HG03103 (cell line): ENCODE measurements around the gene FAM81B.

Source experiments
- ATAC-seq: cut with Tn5 transposase; IDR thresholded peaks from one replicate; pipeline ENCODE4 v1.9.1; 2021; ENCODE audit warnings: low read depth; ENCODE audit not compliant: unreplicated experiment

FAM81B gene

GRCh38 chr5:95398989-95399388 lies 7.8 kb downstream of the FAM81B start:
- no peak for ATAC-seq

DNA sequence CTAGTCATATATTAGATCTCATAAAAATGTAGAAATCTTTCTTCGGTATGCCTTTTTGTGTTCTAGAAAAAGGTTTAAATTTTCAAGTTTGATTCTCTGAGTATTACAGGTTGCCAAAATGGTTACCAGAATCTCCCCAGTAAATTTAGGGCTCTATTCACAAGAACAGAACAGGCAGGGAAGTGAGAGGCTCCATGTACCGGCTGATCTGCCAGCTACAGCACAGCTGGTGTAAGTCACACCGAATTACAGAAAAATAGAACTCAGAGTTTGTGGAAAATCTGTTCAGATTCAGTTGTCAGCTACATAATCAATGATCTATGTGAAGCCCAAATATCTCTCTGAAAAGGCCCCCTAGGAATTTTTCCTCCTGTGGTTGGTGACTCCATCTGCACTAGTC lies 10.5 kb downstream of the FAM81B start:
- no peak for ATAC-seq

DNA sequence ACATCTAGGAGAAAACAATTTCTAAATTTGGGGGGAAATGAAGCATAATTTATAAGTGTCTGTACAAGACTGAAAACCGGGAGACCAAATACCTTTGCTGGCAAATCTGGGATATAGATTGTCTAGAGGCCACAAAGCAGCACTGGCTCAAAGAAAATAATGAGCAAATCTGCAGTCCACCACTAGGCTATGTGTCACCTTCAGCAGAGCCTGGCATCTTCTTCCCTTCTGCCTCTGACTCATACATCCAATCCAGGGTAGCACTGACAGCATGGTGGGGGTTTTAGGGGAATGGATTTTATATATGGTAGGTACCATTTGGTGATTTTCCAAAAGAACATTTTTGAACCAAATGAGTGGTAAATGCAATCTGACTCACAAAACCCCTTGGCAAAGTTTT lies 12.8 kb downstream of the FAM81B start:
- no peak for ATAC-seq

DNA sequence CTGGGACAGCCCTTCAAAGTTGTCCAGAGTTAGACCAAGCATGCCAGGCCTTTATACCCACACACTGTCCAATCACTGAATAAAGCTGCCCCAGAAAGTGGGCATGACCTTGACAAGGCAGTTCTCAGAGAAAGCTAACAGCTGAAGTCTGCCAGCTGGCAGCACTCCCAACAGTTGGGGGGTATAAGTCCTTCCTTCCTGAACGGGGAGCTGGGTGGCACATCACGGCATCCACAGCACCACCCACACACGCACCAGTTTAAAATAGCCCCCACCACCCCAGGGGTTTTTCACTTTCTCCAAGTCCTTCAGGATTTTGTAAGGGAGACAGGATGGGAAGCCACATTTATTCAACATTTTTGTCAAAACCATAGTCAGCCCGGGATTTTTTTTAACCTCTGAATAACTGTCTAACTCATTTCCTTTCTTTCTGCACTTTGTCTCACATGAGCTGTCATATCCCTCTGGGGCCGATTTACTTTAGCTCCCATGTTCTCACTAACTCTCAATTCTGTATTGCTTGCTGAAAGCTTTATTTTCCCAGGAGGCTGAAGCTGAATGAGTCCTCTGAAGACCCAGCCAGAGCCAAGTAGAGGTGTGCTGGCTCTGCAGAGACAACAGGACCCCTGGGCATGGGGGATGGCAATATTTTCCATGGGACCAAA lies 15.4 kb downstream of the FAM81B start:
- no peak for ATAC-seq

- ATAC-seq = no peak
Measured at GRCh38 chr5:95410279-95410678, 19.1 kb downstream of the FAM81B start.

DNA sequence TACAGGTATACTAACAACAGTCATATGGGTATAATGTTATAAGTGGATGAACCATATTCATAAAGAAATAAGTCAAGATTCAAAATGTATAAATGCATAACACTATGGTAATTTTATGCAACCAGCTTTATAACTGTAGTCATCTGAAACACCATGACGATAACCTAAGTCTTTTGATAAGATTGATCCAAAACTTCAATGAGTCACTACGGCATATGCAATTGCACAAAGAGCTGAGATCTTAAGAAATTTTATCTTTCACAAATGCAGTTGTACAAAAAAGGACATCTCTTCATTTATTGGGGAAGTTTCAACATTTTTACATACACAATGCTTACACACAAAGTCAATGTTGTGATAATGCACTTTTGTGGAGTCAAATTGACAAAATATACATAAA lies 20.3 kb downstream of the FAM81B start:
- no peak for ATAC-seq

DNA sequence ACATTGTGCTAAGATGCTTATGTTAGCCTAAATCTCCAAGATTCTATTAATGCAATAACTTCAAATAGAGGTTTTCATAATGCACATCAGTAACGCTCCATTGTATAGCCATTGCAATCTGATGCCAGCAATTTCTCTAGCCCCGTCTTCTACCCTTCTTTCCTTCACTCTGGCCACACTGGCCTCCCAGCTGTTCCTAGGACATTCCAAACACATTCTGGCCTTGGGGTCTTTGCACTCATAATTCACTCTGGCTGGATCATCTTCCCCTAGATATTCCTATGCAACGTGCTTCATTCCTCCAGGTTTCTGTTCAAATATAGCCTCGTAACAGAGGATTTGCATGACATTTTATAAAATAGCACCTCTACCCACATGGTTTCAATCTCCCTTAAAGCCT lies 23.3 kb downstream of the FAM81B start:
- no peak for ATAC-seq

- no peak for ATAC-seq
Measured at GRCh38 chr5:95417971-95418370, 26.8 kb downstream of the FAM81B start.

DNA sequence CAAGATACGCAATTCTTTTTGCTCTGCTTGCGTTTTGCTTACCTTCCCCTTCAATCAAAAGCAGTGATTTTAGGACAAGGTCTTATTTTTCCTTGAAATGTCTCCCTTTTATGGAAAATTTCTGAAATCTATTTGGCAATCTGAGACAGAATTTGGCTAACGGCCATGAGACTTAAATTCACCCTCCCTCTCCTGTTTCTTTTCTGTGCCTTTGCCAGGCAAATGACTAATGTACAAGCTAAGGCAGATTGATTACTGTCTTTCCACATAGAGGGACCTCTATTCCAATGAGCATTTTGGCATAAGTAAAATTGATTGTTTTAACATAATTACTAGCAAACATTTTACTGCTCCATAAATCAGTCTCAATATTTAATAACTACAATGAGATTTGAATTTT lies 31.7 kb downstream of the FAM81B start:
- ATAC-seq = no peak

DNA sequence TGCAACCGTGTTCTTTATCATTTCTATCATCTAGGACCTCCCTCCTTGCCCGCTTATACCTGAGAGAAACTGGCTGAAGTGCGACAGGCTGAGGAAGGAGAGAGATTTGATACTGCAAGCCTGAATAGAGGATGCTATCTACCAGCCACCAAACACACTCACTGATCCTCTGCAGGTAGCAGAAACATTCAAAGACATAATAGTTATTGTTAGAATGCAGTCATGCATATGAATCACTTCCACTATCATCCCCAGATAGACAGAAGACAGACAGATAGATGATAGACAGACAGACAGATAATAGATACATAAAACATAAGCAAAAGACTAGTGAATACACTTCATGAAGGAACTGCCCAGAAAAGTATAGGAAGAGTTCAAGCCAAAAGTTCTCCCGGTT lies 32.9 kb downstream of the FAM81B start:
- ATAC-seq = peak; percentile 45

GRCh38 chr5:95424526-95424925 lies 33.4 kb downstream of the FAM81B start:
- ATAC-seq = peak; percentile 63

GRCh38 chr5:95426227-95426626 lies 35.1 kb downstream of the FAM81B start:
- ATAC-seq = no peak

DNA sequence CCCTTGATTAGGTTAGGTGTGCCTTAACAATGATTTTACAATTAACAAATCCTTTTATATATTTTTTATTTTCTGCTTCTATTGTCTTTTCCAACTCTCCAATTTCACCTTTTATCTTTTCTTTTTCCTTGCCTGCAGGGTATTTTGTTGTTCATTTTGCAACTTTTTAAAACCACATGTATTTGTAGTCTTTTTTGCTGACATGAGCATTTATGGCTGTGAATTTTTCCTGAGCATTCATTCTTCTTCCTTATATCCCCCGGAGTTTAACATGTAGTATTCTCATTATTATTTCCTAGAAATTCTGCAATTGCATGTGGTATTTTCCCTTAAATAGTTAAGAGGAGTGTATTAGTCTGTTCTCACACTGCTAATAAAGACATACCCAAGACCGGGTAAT lies 41.6 kb downstream of the FAM81B start:
- ATAC-seq = no peak

GRCh38 chr5:95439801-95440493 lies 48.8 kb downstream of the FAM81B start:
- ATAC-seq = no peak

DNA sequence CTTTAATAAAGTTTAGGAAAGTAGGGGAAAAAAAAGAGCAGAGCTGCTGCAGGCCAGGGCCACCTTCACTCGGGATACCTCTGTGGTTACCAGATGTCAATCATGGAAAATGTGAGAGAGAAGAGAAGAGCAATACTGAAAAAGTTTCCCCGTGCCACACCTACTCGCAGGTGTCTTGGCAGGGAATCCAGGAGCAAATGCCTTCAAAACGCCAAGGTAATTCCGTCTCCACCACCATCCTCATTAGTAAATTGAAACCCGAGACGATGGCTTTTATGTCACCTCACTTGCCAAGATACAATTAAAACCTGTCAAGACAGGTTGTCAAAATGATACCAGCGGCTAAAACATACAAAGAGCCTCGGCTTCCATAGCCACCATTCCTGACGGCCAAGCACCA lies 49.7 kb downstream of the FAM81B start:
- ATAC-seq = no peak

- ATAC-seq = no peak
Measured at GRCh38 chr5:95441636-95442035, 50.5 kb downstream of the FAM81B start.

DNA sequence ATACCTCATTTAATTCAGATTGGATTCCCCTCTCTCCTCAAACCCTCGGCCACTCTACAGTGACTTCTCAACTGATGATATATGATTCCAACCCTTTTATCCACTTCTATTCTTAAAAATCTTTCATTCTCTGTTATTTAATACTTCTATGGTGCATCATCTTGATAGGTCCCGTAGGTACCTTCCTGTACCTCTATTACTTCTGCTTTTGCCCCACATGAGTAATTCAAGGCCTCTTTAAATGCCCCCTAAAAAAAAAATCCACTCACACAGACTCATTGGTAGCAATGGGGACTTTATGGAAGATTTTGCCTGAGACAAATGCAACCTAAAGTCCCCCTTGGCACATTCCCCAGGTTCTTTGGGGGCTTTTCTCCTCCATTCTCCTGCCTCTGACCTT lies 54.3 kb downstream of the FAM81B start:
- ATAC-seq = no peak

DNA sequence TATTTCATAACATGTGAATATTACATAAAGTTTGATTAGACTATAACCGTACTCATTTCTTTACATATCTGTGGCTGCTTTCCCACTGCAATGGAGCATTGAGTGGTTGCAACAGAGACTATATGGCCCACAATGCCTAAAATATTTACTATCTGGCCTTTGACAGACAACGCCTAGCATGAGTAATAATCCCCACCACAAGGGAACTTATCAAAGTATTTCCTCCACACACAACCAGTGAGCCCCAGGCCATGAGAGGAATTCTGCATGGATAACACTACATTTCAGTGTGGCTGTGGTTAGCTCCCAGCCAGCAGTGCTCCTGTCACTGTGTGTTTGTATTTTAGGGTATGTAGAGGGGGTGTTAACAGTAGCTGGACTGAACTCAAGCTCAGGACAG lies 54.8 kb downstream of the FAM81B start:
- ATAC-seq = no peak

GRCh38 chr5:95446560-95447221 lies 55.5 kb downstream of the FAM81B start:
- no peak for ATAC-seq

DNA sequence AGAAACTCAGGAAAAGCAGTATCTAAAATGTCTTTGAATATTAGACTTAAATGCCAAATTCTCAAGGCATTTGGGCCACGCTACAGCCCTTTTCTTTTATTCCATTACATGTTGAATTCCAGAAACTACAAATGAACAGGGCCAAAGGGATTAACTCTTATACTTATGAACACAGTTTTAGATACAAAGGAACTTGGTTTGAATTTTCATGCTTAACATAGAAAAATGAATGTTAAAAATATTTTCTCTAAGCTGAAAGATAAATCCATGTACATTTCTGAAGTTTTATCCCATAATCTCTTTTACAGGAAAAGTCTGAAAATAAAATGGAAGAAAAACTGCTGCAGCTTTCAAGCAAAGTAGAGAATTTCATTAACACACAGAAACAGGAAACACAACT lies 56.8 kb downstream of the FAM81B start:
- ATAC-seq = no peak

DNA sequence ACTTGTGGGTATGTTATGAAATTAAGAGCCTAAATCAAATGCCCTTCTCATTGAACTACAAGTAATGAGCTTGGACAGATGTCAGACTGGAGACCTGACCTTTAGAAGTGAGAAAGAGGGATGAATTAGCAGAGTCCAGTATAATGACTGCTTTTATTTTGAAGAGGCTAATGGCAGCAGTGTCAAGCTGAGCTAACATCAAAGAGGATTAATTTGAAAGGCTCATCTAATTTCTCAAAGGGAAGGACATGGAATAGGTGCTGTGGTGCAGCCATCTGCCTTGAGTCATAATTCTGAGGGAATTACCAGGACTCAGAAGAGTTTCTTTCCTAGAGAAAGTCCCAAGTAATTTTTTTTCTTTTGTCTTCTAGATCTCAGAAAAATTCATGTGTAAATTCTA lies 57.6 kb downstream of the FAM81B start:
- no peak for ATAC-seq

DNA sequence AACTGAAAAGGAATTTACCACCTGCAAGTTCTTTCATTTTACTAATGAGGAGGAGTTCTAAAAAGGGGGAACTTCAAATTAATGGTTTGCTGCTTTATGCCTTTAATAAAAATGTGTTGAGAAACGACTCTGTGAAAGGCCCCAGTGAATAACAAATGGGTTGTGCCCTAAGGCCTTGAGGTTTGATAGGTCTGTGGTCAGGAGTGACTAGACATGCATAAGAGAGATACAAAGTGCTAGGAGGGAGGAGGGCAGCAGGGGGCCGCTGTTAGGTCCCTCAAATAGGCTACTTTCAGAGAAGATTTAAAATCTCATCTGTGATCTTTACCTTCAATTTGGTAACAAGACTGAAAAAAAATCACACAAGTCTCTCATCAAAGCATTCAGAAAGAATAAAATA lies 58.3 kb downstream of the FAM81B start:
- no peak for ATAC-seq
